GM12878 (cell line): Measurements from ENCODE around the gene PPARA. TPM values are rescaled to one million over a fixed set of nuclear protein-coding genes. Genes with fewer than 3 reads are reported as not detected.

Experiments used
- BHLHE40 ChIP-seq, 2 experiments: fragments of 450-650 bp in 1 of 2; IDR thresholded peaks; 2 replicates each; pipeline ENCODE4 v1.6.1; 2011 to 2017; ENCODE audit warnings: low read depth in 2 of 2, borderline replicate concordance in 1 of 2, improper control_type of control experiment in 1 of 2, low read length in 1 of 2, mild to moderate bottlenecking in 1 of 2
- CTCF ChIP-seq, 3 experiments: IDR thresholded peaks in 2 of 3; conservative IDR thresholded peaks in 1 of 3; 2 replicates each; pipeline ENCODE4 v1.5.1; 2011; ENCODE audit warnings: low read depth in 3 of 3, low read length in 3 of 3, mild to moderate bottlenecking in 3 of 3, control low read depth in 2 of 3, moderate library complexity in 2 of 3, inconsistent platforms in 1 of 3, mixed read lengths in 1 of 3; ENCODE audit not compliant: control insufficient read depth in 2 of 3, insufficient read depth in 1 of 3; ENCODE audit errors: extremely low read depth in 1 of 3
- EP300 ChIP-seq, 2 experiments: fragments of 150-350 bp in 1 of 2; IDR thresholded peaks; 2 replicates each; pipeline ENCODE4 v1.6.1; 2011 to 2012; ENCODE audit warnings: low read depth in 2 of 2, low read length in 2 of 2, borderline replicate concordance in 1 of 2, improper control_type of control experiment in 1 of 2, inconsistent platforms in 1 of 2; ENCODE audit not compliant: control insufficient read depth in 1 of 2
- EZH2 ChIP-seq: IDR thresholded peaks from 2 replicates; pipeline ENCODE4 v1.6.1; 2012; ENCODE audit warnings: low read depth, mild to moderate bottlenecking, control low read depth, inconsistent platforms, low read length, borderline replicate concordance; ENCODE audit not compliant: control insufficient read depth
- IRF3 ChIP-seq: fragments of 450-650 bp; IDR thresholded peaks from 2 replicates; pipeline ENCODE4 v1.6.1; 2014; ENCODE audit warnings: mild to moderate bottlenecking
- LARP7 ChIP-seq: fragments of 450-650 bp; IDR thresholded peaks from 2 replicates; pipeline ENCODE4 v1.6.1; 2017; ENCODE audit warnings: mild to moderate bottlenecking
- MEF2B ChIP-seq: fragments of 450-650 bp; IDR thresholded peaks from 2 replicates; pipeline ENCODE4 v1.6.1; 2018; ENCODE audit warnings: mild to moderate bottlenecking, moderate library complexity; ENCODE audit not compliant: partially characterized antibody, poor library complexity, severe bottlenecking
- NFYA ChIP-seq: IDR thresholded peaks from 2 replicates; pipeline ENCODE4 v1.6.1; 2011; ENCODE audit warnings: low read depth, mild to moderate bottlenecking, low read length, improper control_type of control experiment, borderline replicate concordance
- NR2C1 ChIP-seq: fragments of 450-650 bp; IDR thresholded peaks from 2 replicates; pipeline ENCODE4 v1.6.1; 2017; ENCODE audit warnings: antibody characterized with exemption, mild to moderate bottlenecking, moderate library complexity
- NR2F1 ChIP-seq: fragments of 450-650 bp; conservative IDR thresholded peaks from 2 replicates; pipeline ENCODE4 v1.6.1; 2017; ENCODE audit warnings: mild to moderate bottlenecking
- NRF1 ChIP-seq: conservative IDR thresholded peaks from 2 replicates; pipeline ENCODE4 v1.6.1; 2011; ENCODE audit warnings: mild to moderate bottlenecking, low read depth, low read length, improper control_type of control experiment
- PBX3 ChIP-seq: IDR thresholded peaks from 2 replicates; pipeline ENCODE4 v1.6.1; 2011; ENCODE audit warnings: mild to moderate bottlenecking, low read depth, low read length, moderate library complexity; ENCODE audit not compliant: insufficient replicate concordance
- SMAD1 ChIP-seq: fragments of 450-650 bp; IDR thresholded peaks from 2 replicates; pipeline ENCODE4 v1.6.1; 2018; ENCODE audit warnings: mild to moderate bottlenecking, low read depth; ENCODE audit not compliant: partially characterized antibody
- SMARCA5 ChIP-seq: fragments of 450-650 bp; IDR thresholded peaks from 2 replicates; pipeline ENCODE4 v1.6.1; 2017; ENCODE audit warnings: mild to moderate bottlenecking
- SUPT20H ChIP-seq: IDR thresholded peaks from 2 replicates; pipeline ENCODE4 v1.6.1; 2011; ENCODE audit warnings: low read depth, mild to moderate bottlenecking, low read length, moderate library complexity, borderline replicate concordance; ENCODE audit not compliant: control insufficient read depth
- TCF3 ChIP-seq: IDR thresholded peaks from 2 replicates; pipeline ENCODE4 v1.6.1; 2012; ENCODE audit warnings: low read depth, mild to moderate bottlenecking, low read length, borderline replicate concordance; ENCODE audit not compliant: insufficient read depth
- USF1 ChIP-seq: IDR thresholded peaks from 2 replicates; pipeline ENCODE4 v1.6.1; 2011; ENCODE audit warnings: borderline replicate concordance, low read depth, mild to moderate bottlenecking, moderate library complexity, mixed read lengths, low read length; ENCODE audit not compliant: insufficient read depth; ENCODE audit errors: extremely low read length
- ZSCAN29 ChIP-seq: fragments of 450-650 bp; IDR thresholded peaks from 2 replicates; pipeline ENCODE4 v1.6.1; 2017; ENCODE audit warnings: mild to moderate bottlenecking, moderate library complexity
- polyA plus RNA-seq, 11 experiments: library from polyadenylated mRNA; depleted of rRNA in 4 of 11; unstranded in 6 of 11; stranded (reverse) in 5 of 11; fragments of >200 nt; fragmentation: Nextera tagmentation in 4 of 11; fragmentation: Illumina TruSeq in 1 of 11; extraction: Ambion mirVana in 4 of 11; extraction: Trizol in 1 of 11; gene quantifications; 1 replicate in 1 of 11; 2 replicates in 10 of 11; pipeline versions ENCODE4 v1.2.1 to v1.2.3, GENCODE V29; 2011 to 2016; ENCODE audit warnings: inconsistent platforms in 2 of 11, missing spikeins in 2 of 11, low read depth in 1 of 11
- total RNA-seq, 4 experiments: library from RNA; depleted of rRNA in 3 of 4; stranded (reverse); fragments of >200 nt in 3 of 4; fragmentation: Illumina TruSeq in 1 of 4; extraction: Trizol in 1 of 4; gene quantifications; 2 replicates each; pipeline versions ENCODE4 v1.2.1 to v1.2.3, GENCODE V29; 2013 to 2021
- TF ChIP-seq, protein P1 (sequence below): IDR thresholded peaks from 2 replicates; pipeline ENCODE4 v1.6.1; 2012; ENCODE audit warnings: low read depth, low read length, improper control_type of control experiment
- TF ChIP-seq, protein P2 (sequence below): fragments of 450-650 bp; IDR thresholded peaks from 2 replicates; pipeline ENCODE4 v1.6.1; 2017; ENCODE audit warnings: borderline replicate concordance
- TF ChIP-seq, protein P3 (sequence below): IDR thresholded peaks from 2 replicates; pipeline ENCODE4 v1.6.1; 2012; ENCODE audit warnings: low read depth, low read length, improper control_type of control experiment

PPARA gene
- total and polyA plus RNA-seq, 10 of the 15 experiments (the other 5 are each of a cell fraction or from before 2014, with no cell fraction given) = 0.72 to 10.4 (median 4.6) TPM

DNA sequence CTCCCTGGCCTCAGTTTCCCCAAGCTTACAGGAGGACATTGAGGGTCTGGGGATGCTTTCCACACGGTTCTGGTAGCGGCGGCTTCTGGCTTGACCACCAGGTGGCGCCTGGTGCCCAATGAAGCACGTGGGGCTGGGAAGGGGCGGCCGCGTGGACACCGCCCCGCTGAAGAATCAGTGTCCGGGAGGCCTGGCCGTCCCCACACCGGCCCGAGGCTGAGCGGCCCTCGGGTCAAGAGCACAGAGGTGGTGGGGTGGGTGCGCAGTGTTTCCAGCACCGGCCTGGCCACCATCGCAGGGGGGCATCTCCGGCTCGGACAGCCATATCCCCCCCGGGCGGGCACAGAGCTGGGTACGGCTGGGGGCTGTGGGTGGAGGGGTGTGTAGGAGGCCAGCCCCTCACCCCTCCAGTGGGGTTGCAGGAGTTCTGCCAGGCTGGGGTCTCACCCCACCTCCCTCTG, 27.8 kb upstream of the PPARA start (continued):
- TF ChIP-seq NR2C1 (no peak), EZH2 (no peak), NR2F1 (no peak), MEF2B (no peak), SMARCA5 (no peak), SUPT20H (no peak), NFYA (no peak), TCF3 (no peak), NRF1 (no peak), CTCF (IDR thresholded peaks at IDR 0.05 in 2 of 3, conservative IDR thresholded peaks at IDR 0.05 in 1 of 3; ENCODE audit: control insufficient read depth in 2 of 3, extremely low read depth in 1 of 3, insufficient read depth in 1 of 3, low read depth in 3 of 3, low read length in 3 of 3) (peak; percentile 81 to 95 (median 87); a peak in 5 of 6 replicates), SMAD1 (no peak), IRF3 (no peak), USF1 (peak; percentile 69), ZSCAN29 (peak; percentile 16; the same call in 1 of the 2 replicates), PBX3 (no peak), LARP7 (peak; percentile 49; the same call in 1 of the 2 replicates), BHLHE40 (IDR thresholded peaks at IDR 0.05; ENCODE audit: borderline replicate concordance in 1 of 2, low read depth in 2 of 2, low read length in 1 of 2) (peak in 1 of 2 experiments; percentile 63; a peak in 2 of 4 replicates), EP300 (IDR thresholded peaks at IDR 0.05; ENCODE audit: borderline replicate concordance in 1 of 2, control insufficient read depth in 1 of 2, low read depth in 2 of 2, low read length in 2 of 2) (no peak)
- TF ChIP-seq, protein P1, sequence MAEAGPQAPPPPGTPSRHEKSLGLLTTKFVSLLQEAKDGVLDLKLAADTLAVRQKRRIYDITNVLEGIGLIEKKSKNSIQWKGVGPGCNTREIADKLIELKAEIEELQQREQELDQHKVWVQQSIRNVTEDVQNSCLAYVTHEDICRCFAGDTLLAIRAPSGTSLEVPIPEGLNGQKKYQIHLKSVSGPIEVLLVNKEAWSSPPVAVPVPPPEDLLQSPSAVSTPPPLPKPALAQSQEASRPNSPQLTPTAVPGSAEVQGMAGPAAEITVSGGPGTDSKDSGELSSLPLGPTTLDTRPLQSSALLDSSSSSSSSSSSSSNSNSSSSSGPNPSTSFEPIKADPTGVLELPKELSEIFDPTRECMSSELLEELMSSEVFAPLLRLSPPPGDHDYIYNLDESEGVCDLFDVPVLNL = no peak
- TF ChIP-seq, protein P2, sequence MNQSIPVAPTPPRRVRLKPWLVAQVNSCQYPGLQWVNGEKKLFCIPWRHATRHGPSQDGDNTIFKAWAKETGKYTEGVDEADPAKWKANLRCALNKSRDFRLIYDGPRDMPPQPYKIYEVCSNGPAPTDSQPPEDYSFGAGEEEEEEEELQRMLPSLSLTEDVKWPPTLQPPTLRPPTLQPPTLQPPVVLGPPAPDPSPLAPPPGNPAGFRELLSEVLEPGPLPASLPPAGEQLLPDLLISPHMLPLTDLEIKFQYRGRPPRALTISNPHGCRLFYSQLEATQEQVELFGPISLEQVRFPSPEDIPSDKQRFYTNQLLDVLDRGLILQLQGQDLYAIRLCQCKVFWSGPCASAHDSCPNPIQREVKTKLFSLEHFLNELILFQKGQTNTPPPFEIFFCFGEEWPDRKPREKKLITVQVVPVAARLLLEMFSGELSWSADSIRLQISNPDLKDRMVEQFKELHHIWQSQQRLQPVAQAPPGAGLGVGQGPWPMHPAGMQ = no peak
- TF ChIP-seq, protein P3, sequence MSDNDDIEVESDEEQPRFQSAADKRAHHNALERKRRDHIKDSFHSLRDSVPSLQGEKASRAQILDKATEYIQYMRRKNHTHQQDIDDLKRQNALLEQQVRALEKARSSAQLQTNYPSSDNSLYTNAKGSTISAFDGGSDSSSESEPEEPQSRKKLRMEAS = peak; percentile 51; the same call in 1 of the 2 replicates
